PC-9 (cell line): ENCODE data around the gene LRRC32. TPM values are rescaled to one million over a fixed set of nuclear protein-coding genes. Genes with fewer than 3 reads are reported as not detected.

Source experiments
- BruUV-seq: library from RNA; stranded (reverse); fragments of 400-500 nt; replicated peaks from 2 replicates; lab custom pipeline; 2021; lab: Mats Ljungman, UMichigan
- CTCF ChIA-PET: fragments of 300-600 bp; sonication (Branson Sonifier 250); formaldehyde crosslinking; loops from one replicate; lab custom pipeline; 2022; ENCODE audit warnings: antibody characterized with exemption; lab: Charles Lee
- POLR2A ChIA-PET: fragments of 300-600 bp; sonication (Branson Sonifier 250); formaldehyde crosslinking; loops from one replicate; lab custom pipeline; 2022; ENCODE audit warnings: antibody characterized with exemption; ENCODE audit not compliant: unreplicated experiment; lab: Charles Lee
- DNase-seq, 2 experiments: peaks; one replicate each; pipeline versions ENCODE4 v3.0.0 to v3.0.0-alpha.2; 2015 to 2022; ENCODE audit warnings: mixed read lengths in 1 of 2
- H2AFZ ChIP-seq: fragments of 200-600 bp; sonication (generic); 2 replicates; pipeline ENCODE4 v1.8.1; 2017; ENCODE audit warnings: antibody characterized with exemption
- H3F3A ChIP-seq: fragments of 200-600 bp; sonication (generic); 2 replicates; pipeline ENCODE4 v1.8.1; 2017; ENCODE audit warnings: antibody characterized with exemption, mild to moderate bottlenecking, low read depth; ENCODE audit not compliant: insufficient read depth
- H3K27ac ChIP-seq: fragments of 200-600 bp; sonication (generic); 2 replicates; pipeline ENCODE4 v1.6.1; 2016; ENCODE audit warnings: mixed run types
- H3K27me3 ChIP-seq: fragments of 200-600 bp; sonication (generic); 2 replicates; pipeline ENCODE4 v1.6.1; 2016; ENCODE audit warnings: low read depth, mixed run types; ENCODE audit not compliant: insufficient read depth
- H3K36me3 ChIP-seq: fragments of 200-600 bp; sonication (generic); 2 replicates; pipeline ENCODE4 v1.6.1; 2016; ENCODE audit warnings: low read depth, mixed run types
- H3K4me1 ChIP-seq: fragments of 200-600 bp; sonication (generic); replicated peaks from 2 replicates; pipeline ENCODE4 v1.6.1; 2016; ENCODE audit warnings: mixed run types; ENCODE audit not compliant: insufficient read depth
- H3K4me2 ChIP-seq: fragments of 200-600 bp; sonication (generic); 2 replicates; pipeline ENCODE4 v1.6.1; 2017; ENCODE audit warnings: mixed run types
- H3K4me3 ChIP-seq: fragments of 200-600 bp; sonication (generic); 2 replicates; pipeline ENCODE4 v1.6.1; 2016; ENCODE audit warnings: mixed run types
- H3K79me2 ChIP-seq: fragments of 200-600 bp; sonication (generic); 2 replicates; pipeline ENCODE4 v1.6.1; 2017; ENCODE audit warnings: low read depth, mixed run types
- H3K9me2 ChIP-seq: fragments of 200-600 bp; sonication (generic); 2 replicates; pipeline ENCODE4 v1.8.1; 2017; ENCODE audit warnings: mild to moderate bottlenecking; ENCODE audit not compliant: insufficient read depth
- H3K9me3 ChIP-seq: fragments of 200-600 bp; sonication (generic); 2 replicates; pipeline ENCODE4 v1.8.1; 2016; ENCODE audit warnings: low read depth; ENCODE audit not compliant: insufficient read depth
- H4K20me1 ChIP-seq: fragments of 200-600 bp; sonication (generic); 2 replicates; pipeline ENCODE4 v1.8.1; 2017; ENCODE audit not compliant: insufficient read depth
- CTCF ChIP-seq: fragments of 200-600 bp; sonication (generic); conservative IDR thresholded peaks from 2 replicates; pipeline ENCODE4 v1.6.1; 2017; ENCODE audit warnings: mixed run types, antibody characterized with exemption, mild to moderate bottlenecking, moderate library complexity
- EZH2 ChIP-seq: fragments of 200-600 bp; sonication (generic); IDR thresholded peaks from 2 replicates; pipeline ENCODE4 v1.8.0; 2017; ENCODE audit warnings: antibody characterized with exemption, low read depth
- intact Hi-C: fragments of 100-400 bp; cut with micrococcal nuclease; formaldehyde crosslinking; loops from one replicate; pipeline ENCODE4 v1.10.0; 2022; ENCODE audit not compliant: unreplicated experiment
- total RNA-seq: library from RNA; stranded (reverse); gene quantifications from 2 replicates; pipeline ENCODE4 v1.2.3, GENCODE V29; 2021

The LRRC32 gene
- total RNA-seq, 1 experiment from 2014 or later = not detected

GRCh38 chr11:76639621-76640020, 30.9 kb downstream of the LRRC32 start:
- TF ChIP-seq EZH2 (no peak), CTCF (no peak)
- Histone ChIP-seq H3K27ac (no peak overlapping the region), H3K9me2 (no peaks in the 10 kb centered on the region), H3K4me3 (no peak overlapping the region), H3K27me3 (peaks cover 92% of the 10 kb centered on the region), H3K4me1 (no peaks in the 10 kb centered on the region), H2AFZ (no peak overlapping the region), H3K4me2 (no peak overlapping the region), H3F3A (no peaks in the 10 kb centered on the region), H3K9me3 (no peaks in the 10 kb centered on the region), H4K20me1 (no peaks in the 10 kb centered on the region), H3K79me2 (no peaks in the 10 kb centered on the region), H3K36me3 (no peaks in the 10 kb centered on the region)
- POLR2A ChIA-PET = no interaction called here
- BruUV-seq = no TSS peak
- CTCF ChIA-PET = no interaction called here
- intact Hi-C loops = loop anchor here (10.0 kb wide), 1 partner anchor 825 kb away; the partner anchor contains the start of gene UVRAG
- DNase-seq = no peak

GRCh38 chr11:76638270-76639197, 32.0 kb downstream of the LRRC32 start:
- no peaks in the 10 kb centered on the region for H3K9me2 ChIP-seq
- POLR2A ChIA-PET = no interaction called here
- no peaks in the 10 kb centered on the region for H3F3A ChIP-seq
- no peaks in the 10 kb centered on the region for H4K20me1 ChIP-seq
- H3K4me2 ChIP-seq = no peak overlapping the region
- no peak overlapping the region for H3K27ac ChIP-seq
- CTCF ChIA-PET = no interaction called here
- no peak overlapping the region for H3K4me3 ChIP-seq
- no TSS peak for BruUV-seq
- no peaks in the 10 kb centered on the region for H3K79me2 ChIP-seq
- H3K4me1 ChIP-seq = no peaks in the 10 kb centered on the region
- DNase-seq = no peak
- TF ChIP-seq EZH2 = no peak
- H3K36me3 ChIP-seq = no peaks in the 10 kb centered on the region
- H3K27me3 ChIP-seq = peaks cover 87% of the 10 kb centered on the region
- H3K9me3 ChIP-seq = no peaks in the 10 kb centered on the region
- H2AFZ ChIP-seq = no peak overlapping the region
- intact Hi-C loops = loop anchor here (10.0 kb wide), 1 partner anchor 824 kb away; the partner anchor contains the start of gene UVRAG

- H2AFZ ChIP-seq = no peak overlapping the region
- POLR2A ChIA-PET = no interaction called here
- no peaks in the 10 kb centered on the region for H3K79me2 ChIP-seq
- H3K4me3 ChIP-seq = no peak overlapping the region
- H4K20me1 ChIP-seq = no peaks in the 10 kb centered on the region
- H3F3A ChIP-seq = no peaks in the 10 kb centered on the region
- H3K4me2 ChIP-seq = no peak overlapping the region
- CTCF ChIA-PET = no interaction called here
- TF ChIP-seq CTCF (no peak), EZH2 (no peak)
- no peaks in the 10 kb centered on the region for H3K9me2 ChIP-seq
- H3K27ac ChIP-seq = no peak overlapping the region
- no peaks in the 10 kb centered on the region for H3K36me3 ChIP-seq
- H3K9me3 ChIP-seq = no peaks in the 10 kb centered on the region
- DNase-seq = no peak
- H3K27me3 ChIP-seq = peaks cover 78% of the 10 kb centered on the region
- no TSS peak for BruUV-seq
- intact Hi-C loops = loop anchor here (10.0 kb wide), 1 partner anchor 823 kb away; the partner anchor contains the start of gene UVRAG
- H3K4me1 ChIP-seq = no peaks in the 10 kb centered on the region
These were observed 32.9 kb downstream of the LRRC32 start for GRCh38 chr11:76637491-76638269.
